ENCODE results near the gene ACTG1.
"Not testable (repeated sequence)": the region's sequence is repeated elsewhere in the genome, so short reads cannot be mapped to it uniquely, and the experiment has no call there.

The ACTG1 gene

DNA sequence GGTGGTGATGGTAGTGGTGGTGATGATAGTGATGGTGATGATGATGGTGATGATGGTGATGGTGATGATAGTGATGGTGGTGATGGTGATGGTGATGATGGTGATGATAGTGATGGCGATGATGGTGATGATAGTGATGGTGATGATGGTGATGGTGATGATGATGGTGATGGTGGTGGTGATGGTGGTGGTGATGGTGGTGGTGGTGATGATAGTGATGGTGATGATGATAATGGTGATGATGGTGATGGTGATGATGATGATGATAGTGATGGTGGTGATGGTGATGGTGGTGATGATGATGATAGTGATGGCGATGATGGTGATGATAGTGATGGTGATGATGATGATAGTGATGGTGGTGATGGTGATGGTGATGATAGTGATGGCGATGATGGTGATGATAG, 19.4 kb upstream of the ACTG1 start:
- not testable (repeated sequence) for FAIRE-seq

DNA sequence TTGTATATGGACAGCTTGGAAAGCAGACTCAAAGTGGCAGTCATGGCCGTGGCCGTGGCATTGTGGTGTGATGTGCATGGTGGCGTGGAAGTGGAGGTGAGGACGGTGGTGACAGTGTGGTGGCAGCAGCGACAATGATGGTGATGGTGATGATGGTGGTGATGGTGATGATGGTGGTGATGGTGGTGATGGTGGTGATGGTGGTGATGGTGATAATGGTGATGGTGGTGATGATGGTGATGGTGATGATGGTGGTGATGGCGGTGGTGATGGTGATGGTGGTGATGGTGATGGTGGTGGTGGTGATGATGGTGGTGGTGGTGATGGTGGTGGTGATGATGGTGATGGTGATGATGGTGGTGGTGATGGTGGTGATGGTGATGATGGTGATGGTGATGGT, 18.4 kb upstream of the ACTG1 start:
- FAIRE-seq: not testable (repeated sequence)

DNA sequence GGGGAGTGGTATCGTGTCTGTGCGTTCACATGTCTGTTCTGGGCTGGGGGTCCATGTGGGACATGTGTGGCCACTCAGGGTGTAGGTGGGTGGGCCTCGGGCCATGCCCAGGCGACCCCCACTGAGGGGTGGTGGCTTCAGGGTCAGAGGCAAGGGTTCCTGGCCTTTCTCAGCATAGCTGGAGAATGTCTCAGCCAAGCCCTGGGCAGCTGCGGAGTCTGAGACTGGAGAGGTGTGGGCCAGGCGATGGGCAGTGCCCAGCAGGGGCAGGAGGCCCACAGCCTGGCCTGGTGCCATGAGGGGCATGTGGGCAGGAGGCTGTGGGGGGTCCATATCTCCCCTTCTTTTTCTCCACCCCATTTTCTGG, 16.8 kb upstream of the ACTG1 start:
- no peak for FAIRE-seq

DNA sequence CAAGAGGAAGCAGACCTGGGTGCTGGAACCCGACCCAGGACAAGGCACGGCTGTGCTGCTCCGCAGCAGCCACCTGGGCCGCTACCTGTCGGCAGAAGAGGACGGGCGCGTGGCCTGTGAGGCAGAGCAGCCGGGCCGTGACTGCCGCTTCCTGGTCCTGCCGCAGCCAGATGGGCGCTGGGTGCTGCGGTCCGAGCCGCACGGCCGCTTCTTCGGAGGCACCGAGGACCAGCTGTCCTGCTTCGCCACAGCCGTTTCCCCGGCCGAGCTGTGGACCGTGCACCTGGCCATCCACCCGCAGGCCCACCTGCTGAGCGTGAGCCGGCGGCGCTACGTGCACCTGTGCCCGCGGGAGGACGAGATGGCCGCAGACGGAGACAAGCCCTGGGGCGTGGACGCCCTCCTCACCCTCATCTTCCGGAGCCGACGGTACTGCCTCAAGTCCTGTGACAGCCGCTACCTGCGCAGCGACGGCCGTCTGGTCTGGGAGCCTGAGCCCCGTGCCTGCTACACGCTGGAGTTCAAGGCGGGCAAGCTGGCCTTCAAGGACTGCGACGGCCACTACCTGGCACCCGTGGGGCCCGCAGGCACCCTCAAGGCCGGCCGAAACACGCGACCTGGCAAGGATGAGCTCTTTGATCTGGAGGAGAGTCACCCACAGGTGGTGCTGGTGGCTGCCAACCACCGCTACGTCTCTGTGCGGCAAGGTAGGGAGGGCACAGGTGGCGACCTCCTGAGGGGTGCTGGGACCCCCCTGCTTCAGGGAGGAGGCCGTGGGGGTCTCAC, 16.2 kb upstream of the ACTG1 start:
- no peak for FAIRE-seq

DNA sequence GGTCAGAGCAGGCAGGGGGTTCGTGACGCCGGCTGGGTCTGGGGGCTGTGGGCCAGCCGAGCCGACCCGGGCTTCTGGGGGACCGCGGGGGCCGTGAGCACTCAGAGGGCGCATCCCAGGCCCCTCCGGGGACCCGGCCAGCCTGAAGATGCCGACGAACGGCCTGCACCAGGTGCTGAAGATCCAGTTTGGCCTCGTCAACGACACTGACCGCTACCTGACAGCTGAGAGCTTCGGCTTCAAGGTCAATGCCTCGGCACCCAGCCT, 15.7 kb upstream of the ACTG1 start:
- FAIRE-seq: no peak

DNA sequence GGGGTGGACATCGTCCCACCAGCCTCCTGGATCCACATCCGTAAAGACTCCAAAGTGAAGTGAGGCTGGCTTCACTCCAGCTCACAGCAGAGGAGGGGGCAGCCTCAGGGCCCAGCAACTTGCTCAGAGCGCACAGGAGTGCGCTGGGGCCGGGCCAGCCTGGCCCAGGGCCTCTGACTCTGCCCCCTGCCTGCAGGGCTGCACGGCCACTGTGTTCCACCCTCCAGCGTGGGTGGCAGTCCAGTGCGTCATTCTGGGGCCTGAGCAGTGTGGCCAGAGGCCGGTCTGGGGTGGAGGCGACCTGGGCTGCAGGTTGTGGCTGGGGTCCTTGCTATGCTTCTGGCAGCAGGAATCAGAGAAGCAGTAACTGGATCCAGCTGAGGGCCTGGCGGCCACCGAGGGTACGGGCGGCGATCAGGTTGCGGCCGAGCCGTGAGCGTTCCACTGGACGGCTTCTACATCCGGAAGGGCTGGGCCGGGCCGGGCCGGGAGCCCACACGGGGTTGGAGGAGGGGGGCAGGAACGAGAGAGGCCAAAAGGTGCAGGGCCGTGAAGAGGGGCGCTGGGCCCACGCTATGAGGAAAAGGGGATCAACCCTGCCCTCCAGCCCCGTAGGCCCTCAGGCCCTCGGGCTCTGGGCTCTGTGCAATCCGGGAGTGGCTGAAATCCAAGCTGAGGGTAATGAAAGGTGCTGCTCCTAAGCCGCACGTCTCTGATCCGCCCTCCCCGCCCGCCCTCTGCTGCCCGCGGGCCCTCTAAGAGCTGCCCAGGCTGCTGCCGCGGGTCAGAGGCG, 15.2 kb upstream of the ACTG1 start, which contains the start of gene FSCN2:
Gene FSCN2, plus strand, starts transcription at position 787 of the 793 bp plus-strand sequence. CDS start 155 bp downstream, outside the sequence.
- FAIRE-seq: no peak

DNA sequence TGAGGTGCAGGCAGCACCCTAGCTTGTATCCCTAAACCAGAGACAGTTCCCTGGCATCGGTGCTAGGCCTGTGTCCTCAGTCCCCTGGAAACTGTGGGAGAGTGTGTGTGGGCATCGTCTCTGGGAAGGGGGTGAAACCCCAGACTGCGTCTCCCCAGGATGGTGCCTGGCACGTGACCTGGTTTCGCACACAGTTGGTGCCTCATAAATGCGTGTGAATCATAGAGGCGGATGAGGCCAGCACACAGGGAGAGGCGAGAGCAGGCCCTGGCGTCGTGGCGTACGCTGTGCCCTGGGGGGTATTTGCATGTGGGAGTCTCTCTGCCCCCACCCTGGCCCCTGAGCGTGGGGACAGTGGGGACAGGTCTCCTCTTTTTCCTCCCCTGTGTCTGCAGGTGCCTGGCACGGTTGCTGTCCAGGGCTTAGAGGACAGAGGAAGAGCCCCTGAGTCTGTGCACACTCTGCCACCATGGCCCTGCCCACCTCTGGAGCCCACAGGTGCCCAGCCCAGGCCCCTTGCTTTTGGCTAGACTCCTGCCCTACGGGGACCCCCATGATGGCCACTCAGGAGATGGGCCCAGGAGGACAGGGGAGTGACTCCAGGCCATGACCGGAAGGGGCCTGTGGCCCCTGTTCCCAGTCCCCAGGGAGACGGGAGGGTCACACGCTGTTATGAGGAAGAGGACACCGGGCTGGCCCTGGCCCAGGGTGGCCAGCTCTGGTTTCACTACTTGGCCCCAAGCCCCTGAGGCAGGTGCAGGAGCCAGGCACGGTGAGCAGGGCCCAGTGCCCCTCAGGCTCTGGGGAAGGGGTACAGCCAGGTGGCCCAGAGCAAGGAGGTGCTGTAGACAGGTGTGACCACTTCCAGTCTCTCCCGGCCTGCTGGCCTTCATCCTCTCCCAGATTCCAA, 14.3 kb upstream of the ACTG1 start:
- FAIRE-seq: no peak

DNA sequence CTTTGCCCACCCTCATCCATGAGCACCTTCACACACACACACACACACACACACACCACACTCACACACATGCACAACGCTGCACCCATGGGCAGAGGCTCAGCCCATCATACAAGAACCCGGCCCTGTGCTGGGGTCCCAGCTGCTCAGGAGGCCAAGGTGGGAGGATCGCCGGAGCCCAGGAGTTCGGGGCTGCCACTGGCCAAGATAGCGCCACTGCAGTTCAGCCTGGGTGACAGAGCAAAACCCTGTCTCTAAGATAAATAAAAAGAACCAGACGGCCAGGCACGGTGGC, 12.2 kb upstream of the ACTG1 start:
- FAIRE-seq: no peak

DNA sequence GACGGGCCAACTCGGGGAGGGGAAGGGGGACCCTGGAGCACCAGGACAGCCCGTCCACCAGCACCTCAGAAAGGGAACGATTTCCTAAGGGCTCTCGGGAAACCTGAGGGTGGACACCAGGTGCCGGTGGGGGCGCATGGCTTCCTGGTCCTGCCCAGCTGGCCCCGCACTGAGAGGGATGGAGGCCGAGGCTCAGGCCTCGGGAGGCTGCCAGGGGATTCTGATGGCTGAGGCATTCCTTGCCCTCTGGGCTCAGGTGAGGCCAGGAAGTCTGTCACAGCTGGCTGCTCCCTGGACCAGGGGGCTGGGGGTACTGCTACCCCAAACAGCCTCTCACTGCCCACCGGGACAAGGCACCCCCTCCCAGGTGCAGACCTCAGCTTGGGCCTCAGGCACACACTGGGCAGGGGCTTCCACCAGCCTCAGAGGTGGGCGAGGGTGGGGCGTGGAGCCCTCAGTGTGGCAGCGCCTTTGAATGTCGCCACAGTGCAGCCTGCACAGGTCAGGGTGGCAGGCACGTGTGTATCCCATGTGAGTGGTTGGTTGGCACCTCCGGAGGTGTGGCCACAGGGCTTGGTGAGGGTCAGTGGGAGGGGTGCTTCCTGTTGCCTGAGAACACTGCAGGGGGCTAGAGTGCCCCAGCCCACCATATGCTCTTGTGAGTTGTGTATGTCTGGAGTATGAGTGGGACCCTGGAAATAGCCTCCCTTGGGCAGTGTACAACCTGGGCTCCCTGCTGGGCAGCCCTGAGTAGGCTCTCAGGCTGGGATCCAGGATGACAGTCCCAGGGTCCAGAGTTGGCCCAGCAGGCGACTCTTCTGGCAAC, 11.7 kb upstream of the ACTG1 start:
- FAIRE-seq: no peak

DNA sequence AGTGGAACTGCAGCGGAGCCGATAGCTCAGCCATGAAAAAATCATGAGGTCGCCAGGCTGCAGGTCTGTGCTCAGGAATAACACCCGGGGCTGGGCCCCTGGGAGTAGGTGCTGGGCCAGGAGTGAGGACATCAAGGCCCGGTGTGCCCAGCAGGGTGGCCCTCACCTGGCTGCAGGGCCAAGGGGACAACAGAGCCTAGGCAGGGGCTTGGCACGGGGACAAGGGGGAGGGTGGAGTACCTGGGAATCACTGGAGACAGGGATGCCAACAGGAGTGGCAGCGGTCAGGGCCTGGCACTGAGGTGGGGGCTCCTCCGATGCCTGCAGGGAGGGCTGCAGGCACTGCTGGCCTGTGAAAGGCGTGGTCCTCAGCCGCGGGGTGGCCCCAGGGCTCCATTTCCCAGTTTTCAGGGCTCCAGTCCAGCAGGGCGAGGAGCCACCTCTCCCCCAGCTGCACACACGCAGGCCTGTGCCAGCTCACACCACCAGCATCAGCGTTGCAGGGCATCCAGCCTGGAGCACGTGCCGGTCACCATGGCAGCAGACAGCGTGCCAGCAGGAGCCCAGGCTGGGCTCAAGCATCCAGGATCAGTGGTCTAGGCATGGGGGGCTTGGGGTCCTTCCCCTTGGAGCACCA, 10.9 kb upstream of the ACTG1 start:
- FAIRE-seq: no peak

DNA sequence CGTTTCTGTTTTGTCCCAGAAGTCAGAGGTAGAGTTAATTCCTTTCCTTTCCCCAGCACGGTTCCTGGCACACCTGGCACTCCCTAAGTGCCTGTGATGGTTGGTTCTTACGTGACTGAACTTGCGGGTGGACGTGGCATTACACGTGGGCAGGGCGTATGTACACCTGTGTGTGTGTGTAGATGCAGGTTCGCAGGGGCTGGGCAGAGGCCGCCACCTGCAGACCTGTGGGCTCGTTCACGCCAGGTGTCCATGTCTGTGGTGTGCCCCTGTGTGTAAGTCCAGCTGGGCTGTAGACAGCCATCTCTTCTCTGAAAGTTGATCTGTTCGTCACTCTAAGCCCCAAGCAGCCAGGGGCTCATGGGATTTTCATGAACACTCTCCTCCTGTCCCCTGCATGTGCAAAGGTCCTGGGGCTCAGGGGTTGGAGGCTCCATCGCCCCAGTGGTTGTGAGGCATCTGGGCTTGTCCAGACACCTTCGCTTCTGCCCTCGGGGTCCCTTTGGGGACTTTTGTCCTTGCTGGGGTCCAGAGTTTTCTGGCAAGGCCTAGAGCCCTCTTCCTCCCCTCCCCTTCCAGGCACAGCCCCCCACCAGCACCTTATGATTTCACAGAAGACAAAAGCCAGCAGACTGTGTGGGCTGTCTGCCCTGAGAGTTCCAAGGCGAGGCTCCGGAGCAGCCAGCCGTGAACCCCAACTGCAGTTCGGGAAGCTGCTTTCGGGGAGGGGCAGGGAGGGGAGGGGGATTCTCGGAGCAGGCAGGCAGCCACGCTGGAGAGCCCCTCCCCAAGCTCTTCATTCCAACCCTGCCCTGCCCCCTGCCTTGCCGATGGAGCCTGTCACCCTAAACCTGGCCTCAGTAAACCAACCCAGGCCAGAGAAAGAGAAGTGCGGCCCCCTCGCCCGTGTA, 10.1 kb upstream of the ACTG1 start:
- FAIRE-seq: no peak

DNA sequence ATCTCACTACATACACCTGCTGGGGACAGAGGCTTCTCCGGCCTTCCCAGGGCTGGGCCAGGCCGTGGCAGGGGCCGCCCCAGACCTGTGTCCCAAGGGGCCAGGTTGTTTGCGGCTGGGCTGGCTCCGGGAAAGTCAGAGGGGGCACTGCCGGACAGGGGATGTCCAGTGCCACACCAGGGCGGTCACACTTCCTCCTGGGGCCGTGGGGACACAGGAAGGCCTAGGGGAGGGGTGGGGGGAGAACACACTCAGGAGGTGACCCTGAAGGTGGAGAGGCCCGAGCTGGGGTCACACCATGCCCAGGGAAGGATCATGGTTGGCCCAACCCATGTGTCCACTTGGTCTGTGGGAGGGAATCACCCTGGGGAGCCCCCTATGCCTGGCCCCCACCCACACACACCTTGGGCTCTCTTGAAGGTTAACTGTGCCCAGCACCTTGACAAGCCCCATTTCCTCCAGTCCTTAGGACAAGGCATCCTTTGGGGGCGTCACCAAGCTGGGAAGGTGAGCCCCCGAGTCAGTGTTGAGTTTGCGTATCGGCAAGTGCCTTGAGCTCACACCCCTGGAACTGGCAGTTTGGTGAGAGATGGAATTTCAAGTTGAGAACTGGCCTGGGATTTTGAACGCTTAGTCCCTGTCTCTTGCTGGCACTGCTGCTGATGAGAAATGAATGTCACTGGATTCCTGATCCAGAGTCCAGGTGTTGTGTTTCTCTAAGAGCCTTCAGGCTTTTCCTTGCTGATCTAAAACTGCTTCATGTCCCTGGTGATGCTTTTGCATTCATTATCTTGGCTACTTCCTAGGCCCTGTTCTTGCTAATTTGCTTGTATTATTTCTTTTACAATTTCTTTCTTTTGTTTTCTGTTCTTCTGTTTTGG, 7.7 kb upstream of the ACTG1 start:
- no peak for FAIRE-seq

DNA sequence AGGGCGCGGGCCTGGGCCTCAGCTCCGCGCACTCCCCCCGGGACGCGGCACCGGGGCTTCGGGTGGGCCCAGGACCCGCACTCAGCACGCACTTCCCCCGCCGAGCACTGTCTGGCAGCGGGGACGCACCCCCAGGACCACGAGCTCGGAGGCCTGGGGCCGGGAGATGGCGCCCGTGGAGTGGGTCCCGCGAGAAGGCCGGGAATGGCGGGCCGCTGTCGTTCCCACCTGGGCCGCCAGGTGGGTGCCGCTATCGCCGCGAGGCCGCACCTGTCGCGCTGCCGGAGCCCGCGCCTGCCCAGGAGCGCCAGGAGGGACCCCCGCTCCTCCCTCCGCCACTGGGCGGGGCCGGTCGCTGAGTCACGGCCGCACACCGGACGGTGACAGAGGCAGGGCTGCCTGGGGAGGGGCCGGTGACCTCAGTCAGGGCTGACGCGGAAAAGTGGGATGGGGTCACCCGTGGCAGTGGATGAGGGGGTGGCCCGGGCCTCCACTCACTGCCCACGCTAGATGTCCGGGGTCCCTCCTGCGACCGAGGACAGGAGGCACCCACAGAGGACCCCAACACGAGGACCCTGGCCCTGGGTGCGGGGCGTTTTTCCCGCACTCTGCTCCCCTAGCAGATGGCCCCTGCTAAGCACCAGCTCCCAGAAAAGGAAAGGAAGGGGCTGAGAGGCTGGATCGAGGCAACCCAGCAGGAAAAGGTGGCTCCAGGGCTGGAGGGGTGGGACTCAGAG, 6.9 kb upstream of the ACTG1 start:
- FAIRE-seq: no peak

DNA sequence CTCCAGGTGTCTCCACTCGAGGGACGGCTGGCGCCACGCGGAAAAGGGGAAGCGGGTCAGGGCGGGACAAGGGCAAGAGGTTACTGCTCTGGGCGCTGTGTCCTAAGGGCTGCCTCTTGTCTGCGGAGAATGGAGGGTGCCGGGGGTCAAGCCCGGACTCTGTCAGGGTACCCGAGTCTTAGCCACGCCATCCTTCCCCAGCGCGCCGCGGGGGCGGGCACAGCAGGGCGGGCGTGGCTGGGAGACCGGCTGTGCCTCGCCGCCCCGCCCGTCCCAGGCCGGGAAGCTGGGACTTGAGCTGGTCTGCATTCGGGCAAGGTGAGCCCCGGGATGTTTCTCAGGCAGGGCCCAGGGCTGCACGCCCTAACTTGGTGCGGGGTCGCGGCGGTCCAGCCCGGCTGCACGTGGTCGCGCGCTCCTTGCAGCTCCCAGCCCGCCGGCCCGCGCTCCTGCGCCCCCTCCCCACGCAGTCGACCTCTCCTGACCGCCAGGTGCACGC, 6.2 kb upstream of the ACTG1 start:
- no peak for FAIRE-seq

DNA sequence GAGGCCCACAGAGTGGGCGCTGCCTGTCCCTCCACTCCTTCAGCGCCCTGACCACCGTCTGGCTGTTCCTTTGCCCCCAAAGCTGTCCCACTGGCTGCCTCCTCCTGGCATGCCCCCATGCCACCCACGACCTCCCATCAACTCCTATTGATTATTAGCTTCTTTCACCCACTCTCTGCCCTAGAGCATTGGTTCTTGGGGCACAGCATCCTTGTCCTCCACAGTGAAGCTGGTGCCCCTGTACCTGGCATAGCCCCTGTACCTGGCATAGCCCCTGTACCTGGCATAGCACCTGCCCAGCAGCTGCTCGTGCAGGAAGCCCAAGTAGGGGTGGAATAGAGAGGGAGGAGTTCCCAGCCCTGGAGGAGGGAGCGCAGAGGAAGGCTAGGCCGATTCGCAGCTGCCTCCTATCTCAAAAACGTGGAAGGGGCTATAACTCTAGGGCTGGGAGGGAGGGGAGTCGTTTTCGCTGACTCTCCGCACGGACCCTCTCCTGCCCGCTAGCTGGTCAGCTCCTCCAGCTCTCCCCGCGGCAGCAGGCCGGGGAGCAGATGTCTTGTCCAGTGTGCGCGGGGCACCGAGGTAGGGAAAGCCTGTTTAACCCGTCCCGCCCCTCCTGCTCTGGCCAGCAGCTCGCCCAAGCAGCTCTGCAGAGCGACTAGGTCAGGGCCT, 5.7 kb upstream of the ACTG1 start:
- no peak for FAIRE-seq

DNA sequence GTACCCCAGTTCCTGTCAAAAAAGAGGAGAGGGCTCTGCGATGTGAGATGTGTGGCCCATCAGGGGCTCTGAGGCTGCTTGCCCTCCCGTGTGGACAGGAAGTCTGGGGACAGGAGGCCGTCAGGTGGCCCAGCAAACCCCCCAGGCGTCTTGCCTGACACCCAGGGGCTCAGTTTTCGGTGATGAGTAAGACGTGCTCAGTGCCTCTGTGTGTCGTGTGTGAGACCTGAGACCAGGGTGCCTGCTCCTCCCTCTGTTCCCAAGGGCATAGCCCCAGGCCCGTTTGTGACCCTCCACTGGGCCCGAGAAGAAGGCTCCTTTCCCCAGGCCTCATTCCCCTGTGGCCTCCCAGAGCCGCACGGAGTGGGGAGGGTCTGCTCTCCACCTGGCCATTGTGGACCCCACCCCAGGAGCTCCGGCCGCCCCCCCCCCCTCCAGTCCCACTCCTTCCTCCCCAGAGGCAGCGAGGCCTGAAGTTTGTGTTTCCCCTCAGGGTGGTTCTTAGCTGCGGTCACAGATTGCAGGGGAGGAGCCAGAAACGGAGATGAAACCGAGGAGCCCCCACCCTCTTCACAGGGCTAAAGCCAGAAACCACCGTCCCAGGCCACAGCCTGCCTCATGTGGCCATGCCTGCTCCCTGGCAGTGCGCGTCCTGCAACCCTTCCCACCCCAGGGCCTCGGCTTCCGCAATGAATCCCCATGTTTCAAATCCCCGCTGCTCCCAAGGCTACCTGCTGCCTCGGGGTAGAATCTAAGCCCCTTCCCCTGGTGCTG, 4.9 kb upstream of the ACTG1 start:
- FAIRE-seq: no peak

DNA sequence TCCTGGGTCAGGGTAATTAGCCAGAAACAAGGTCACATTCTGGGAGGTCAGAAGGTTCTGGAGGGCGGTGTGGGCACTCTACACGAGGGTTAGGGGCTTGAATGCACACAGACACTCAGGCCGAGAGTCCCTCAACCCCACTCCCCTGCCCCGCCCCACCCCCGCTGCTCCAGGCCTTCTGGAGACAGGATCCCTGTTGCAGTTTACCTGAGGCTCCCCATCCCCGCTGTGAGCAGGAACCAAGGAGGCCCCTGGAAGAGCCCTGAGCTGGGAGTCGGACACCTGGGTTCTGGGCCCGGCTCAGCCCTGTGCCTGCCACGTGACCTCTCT, 4.4 kb upstream of the ACTG1 start:
- FAIRE-seq: no peak

DNA sequence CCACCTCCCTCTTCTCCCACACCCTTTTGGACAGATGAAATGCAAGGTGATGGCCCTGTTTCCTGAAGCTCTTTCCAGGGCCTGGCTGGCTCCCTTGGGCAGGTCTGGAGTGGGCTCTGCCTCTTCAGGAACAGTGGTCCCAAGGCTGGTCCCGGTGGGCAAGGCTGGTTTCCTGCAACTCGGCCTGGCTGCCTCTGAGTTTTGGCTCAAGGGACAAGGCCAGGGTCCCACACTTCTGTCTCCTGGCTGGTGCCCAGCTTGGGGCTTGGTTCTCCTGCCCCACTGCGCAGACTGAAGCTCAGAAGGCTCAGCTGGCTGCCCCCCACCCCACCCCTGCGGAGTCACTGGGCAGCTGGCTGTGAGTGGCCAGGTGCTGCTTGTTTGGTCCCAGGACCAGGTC, 3.8 kb upstream of the ACTG1 start:
- FAIRE-seq: no peak
